KOPT-K1 (cell line): ENCODE results near the gene RPL26.
"Not testable (repeated sequence)": the region's sequence is repeated elsewhere in the genome, so short reads cannot be mapped to it uniquely, and the experiment has no call there.

Source experiments
- H3K27ac ChIP-seq: fragments of 200-600 bp; sonication (generic); 2 replicates; pipeline ENCODE4 v1.5.1; 2016; ENCODE audit warnings: antibody characterized with exemption, mild to moderate bottlenecking, low read depth, low read length; ENCODE audit not compliant: poor library complexity, severe bottlenecking
- H3K36me3 ChIP-seq: fragments of 200-600 bp; sonication (generic); 2 replicates; pipeline ENCODE4 v1.5.1; 2017; ENCODE audit warnings: antibody characterized with exemption, mild to moderate bottlenecking, low read length, moderate library complexity; ENCODE audit not compliant: insufficient read depth
- H3K9me3 ChIP-seq: fragments of 200-600 bp; sonication (generic); 2 replicates; pipeline ENCODE4 v1.5.1; 2017; ENCODE audit warnings: antibody characterized with exemption, low read length, mild to moderate bottlenecking; ENCODE audit not compliant: insufficient read depth, poor library complexity, severe bottlenecking

The RPL26 gene

DNA sequence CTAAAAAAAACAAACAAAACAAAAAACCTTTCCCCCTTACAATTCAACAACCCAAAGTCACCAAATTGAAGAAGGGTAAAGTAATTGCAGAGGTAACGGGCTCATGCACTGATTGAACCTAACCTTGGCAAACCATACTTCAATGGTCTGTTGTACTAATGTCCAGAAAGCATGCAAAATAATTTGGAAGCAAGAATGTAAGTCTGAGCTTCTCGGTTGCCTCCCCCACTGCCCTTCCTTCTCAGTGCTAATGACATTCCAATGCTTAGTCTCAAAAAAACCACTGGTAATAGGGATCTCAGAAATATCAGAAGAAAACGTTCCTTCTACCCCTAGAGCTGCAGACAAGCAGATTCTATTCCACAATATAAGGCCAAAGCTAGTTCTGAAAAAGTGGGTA is 22.2 kb downstream of the RPL26 start:
- no peaks in the 10 kb centered on the region for H3K9me3 ChIP-seq
- H3K27ac ChIP-seq, result no peak overlapping the region
- no peaks in the 10 kb centered on the region; the same call in 1 of the 2 replicates for H3K36me3 ChIP-seq

DNA sequence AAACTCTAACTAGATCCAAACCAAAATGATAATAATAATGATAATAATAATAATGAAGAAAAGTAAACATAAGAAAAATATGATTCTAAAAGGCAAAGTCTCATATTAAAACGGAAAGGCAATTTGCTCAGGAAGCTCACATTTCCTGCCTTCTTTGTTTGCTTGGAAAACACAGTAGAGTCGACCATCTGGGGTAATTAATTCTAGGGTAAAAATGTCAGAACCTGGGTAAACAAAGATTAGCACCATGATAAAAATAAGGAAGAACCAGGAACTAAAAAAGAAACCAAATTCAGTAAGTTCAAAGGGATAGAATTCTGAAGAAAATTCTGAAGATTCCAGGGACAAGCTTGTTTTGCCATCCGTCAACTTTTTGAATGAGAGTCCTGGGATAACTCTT is 22.7 kb downstream of the RPL26 start:
- Histone ChIP-seq H3K36me3 (no peaks in the 10 kb centered on the region; the same call in 1 of the 2 replicates), H3K9me3 (no peaks in the 10 kb centered on the region), H3K27ac (no peak overlapping the region)

DNA sequence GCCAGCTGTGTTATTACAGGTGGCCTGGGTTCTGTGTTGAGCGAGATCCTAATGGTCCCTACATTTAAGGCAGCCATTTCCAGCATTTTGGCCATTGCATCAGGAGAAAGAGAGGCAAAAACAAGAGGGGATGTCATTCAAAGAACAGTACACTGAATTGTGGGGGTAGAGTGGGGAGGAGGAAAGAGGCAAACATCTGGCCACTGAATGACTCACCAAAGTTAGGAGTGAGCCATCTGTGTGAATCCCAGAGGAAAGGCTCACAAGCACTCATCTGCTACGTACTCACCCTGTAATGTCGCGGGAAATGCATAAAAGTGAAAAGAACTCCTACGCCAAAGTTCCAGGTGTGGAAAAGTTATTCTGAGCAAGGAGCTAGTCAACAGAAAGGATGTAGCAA is 23.2 kb downstream of the RPL26 start:
- no peaks in the 10 kb centered on the region; the same call in 1 of the 2 replicates for H3K36me3 ChIP-seq
- H3K27ac ChIP-seq, result no peak overlapping the region
- H3K9me3 ChIP-seq, result no peaks in the 10 kb centered on the region

GRCh38 chr17:8357910-8358309 is 25.1 kb downstream of the RPL26 start:
- no peak overlapping the region for H3K27ac ChIP-seq
- H3K36me3 ChIP-seq, result no peaks in the 10 kb centered on the region
- no peaks in the 10 kb centered on the region for H3K9me3 ChIP-seq

- no peaks in the 10 kb centered on the region for H3K9me3 ChIP-seq
- H3K27ac ChIP-seq, result no peak overlapping the region
- no peaks in the 10 kb centered on the region for H3K36me3 ChIP-seq
Measured at GRCh38 chr17:8354236-8354635, 28.8 kb downstream of the RPL26 start.

GRCh38 chr17:8353736-8354135 is 29.3 kb downstream of the RPL26 start:
- no peaks in the 10 kb centered on the region for H3K36me3 ChIP-seq
- H3K27ac ChIP-seq, result no peak overlapping the region
- no peaks in the 10 kb centered on the region for H3K9me3 ChIP-seq

DNA sequence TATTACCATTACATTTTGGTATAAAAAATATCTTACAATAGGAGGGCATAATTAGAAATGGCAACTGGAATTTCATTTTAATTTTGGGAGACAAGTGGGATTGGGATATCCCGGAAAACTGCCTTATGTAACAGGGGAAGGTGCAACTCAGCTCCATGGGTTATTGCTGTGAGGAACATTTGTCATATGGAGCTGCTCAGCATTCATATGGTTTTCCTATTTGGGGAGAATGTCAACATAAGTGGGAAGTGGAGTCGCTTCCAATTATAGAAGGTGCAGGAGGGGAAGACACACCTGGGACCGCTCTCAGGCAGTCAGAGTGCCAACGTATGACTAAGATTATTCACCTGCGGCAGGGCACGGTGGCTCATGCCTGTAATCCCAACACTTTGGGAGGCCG is 32.7 kb downstream of the RPL26 start:
- no peaks in the 10 kb centered on the region for H3K9me3 ChIP-seq
- H3K36me3 ChIP-seq, result no peaks in the 10 kb centered on the region
- H3K27ac ChIP-seq, result no peak overlapping the region

GRCh38 chr17:8347001-8347400 is 36.0 kb downstream of the RPL26 start:
- H3K9me3 ChIP-seq, H3K27ac ChIP-seq, H3K36me3 ChIP-seq: not testable (repeated sequence)

GRCh38 chr17:8345951-8346665 is 36.9 kb downstream of the RPL26 start:
- H3K9me3 ChIP-seq, result no peaks in the 10 kb centered on the region
- no peak overlapping the region for H3K27ac ChIP-seq
- no peaks in the 10 kb centered on the region for H3K36me3 ChIP-seq

DNA sequence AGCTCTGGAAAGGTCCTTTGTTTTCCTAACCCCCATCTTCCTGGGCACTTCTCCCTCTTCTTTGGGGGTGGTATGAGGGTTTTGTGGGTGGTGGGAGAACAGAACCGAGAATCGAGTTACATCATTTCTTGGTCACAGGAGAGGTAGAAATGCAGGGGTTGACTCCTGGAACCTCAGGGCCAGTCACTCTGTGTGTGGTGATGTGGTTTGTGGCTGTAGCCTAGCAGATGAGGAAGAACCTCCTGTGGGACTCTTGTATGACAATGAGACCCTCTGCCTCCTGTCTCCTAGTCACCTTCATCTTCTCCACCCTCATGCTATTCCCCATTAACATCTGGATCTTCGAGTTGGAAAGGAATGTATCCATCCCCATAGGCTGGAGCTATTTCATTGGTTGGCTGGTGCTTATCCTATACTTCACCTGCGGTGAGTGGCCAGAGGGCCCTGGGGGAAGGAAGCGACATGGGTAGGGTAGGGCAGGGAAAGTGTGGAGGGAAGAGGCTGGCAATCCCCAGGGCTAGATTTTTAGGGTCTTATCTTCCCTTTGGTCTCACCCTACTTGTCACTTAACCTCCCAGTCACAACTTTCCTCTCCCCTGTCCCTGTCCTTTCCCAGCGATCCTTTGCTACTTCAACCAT is 37.8 kb downstream of the RPL26 start:
- no peak overlapping the region for H3K27ac ChIP-seq
- no peaks in the 10 kb centered on the region for H3K9me3 ChIP-seq
- no peaks in the 10 kb centered on the region for H3K36me3 ChIP-seq

DNA sequence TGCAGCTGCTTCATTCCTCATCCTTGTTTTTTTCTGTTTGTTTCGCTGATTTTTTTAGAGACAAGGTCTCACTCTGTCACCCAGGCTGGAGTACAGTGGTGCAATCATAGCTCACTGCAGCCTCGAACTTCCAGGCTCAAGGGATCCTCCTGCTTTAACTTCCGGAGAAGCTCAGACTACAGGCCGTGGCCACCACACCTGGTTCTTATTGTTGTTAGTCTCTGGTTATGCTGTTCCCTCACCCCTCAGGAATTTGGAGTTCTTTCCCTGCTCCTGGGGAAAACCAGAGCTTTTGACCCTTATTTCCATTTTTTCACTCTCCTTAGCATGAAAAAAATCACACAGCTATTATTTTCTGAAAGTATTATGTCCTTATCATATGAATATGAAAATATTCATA is 41.5 kb downstream of the RPL26 start:
- H3K9me3 ChIP-seq, result no peaks in the 10 kb centered on the region
- H3K36me3 ChIP-seq, result no peaks in the 10 kb centered on the region
- no peak overlapping the region for H3K27ac ChIP-seq

DNA sequence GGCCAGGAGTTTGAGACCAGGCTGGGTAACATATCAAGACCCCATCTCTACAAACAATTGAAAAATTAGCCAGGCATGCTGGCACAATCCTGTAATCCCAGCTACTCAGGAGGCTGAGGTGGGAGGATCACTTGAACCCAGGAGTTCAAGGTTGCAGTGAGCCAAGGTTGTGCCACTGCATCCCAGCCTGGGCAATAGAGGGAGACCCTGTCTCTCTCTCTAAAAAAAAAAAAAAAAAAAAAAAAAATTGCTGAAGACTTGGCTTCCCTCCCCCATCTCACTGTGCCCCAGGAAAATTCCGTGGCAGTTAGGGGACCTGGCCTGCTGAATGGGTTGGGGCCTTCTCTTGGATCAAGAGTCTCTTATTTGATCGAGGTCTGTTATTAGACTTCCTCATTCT is 43.5 kb downstream of the RPL26 start, which contains the start of gene ODF4:
Gene ODF4, plus strand, starts transcription at position 301 of the 400 bp plus-strand sequence. CDS start 212 bp downstream, outside the sequence.
- H3K27ac ChIP-seq, result no peak within 1 kb of the TSS
- no peaks in the 10 kb centered on the region for H3K9me3 ChIP-seq
- H3K36me3 ChIP-seq, result no peaks in the 10 kb centered on the region

DNA sequence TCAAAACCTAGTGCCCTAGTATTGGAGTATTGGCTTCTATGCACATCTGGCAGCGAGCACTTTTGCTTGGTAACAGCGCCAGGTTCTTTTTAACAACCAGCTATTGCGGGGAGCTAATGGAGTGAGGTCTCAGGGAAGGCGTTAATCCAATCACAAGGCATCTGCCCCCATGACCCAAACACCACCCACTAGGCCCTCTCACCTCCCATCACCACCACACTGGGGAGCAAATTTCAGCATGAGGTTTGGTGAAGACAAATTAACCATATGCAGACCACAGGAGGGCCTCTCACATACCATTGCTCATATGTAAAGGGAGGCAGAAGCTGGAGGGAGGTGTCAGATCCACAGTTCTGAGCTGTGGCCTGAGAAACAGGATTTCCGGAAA is 44.2 kb downstream of the RPL26 start:
- H3K27ac ChIP-seq, result no peak overlapping the region
- H3K9me3 ChIP-seq, result no peaks in the 10 kb centered on the region

GRCh38 chr17:8337802-8338752 is 44.9 kb downstream of the RPL26 start:
- Histone ChIP-seq H3K27ac (no peak overlapping the region), H3K9me3 (no peaks in the 10 kb centered on the region), H3K36me3 (no peaks in the 10 kb centered on the region)

More for the DNA sequence above, 44.2 kb downstream of the RPL26 start:
- no peaks in the 10 kb centered on the region for H3K36me3 ChIP-seq

- no peak overlapping the region for H3K27ac ChIP-seq
- H3K9me3 ChIP-seq, result no peaks in the 10 kb centered on the region
- no peaks in the 10 kb centered on the region for H3K36me3 ChIP-seq
Measured at GRCh38 chr17:8333281-8333680, 49.7 kb downstream of the RPL26 start.
